K562 (cell line): Measurements from ENCODE around the gene CNTN4. TPM values are rescaled to one million over a fixed set of nuclear protein-coding genes. Genes with fewer than 3 reads are reported as not detected.

Experiments
- ATAC-seq: fragments of 200-7000 bp; cut with Tn5 transposase; 3 replicates; pipeline ENCODE4 v1.9.1; 2020; ENCODE audit warnings: moderate library complexity
- BruUV-seq: library from RNA; stranded (reverse); fragments of 400-500 nt; replicated peaks from 2 replicates; lab custom pipeline; 2021; lab: Mats Ljungman, UMichigan
- CTCF ChIA-PET: fragments of 300-600 bp; formaldehyde crosslinking; extraction: SDS; loops from one replicate; lab custom pipeline; 2021; ENCODE audit warnings: low intra/inter-chr PET ratio; lab: Yijun Ruan, JAX
- POLR2A ChIA-PET: fragments of 300-600, 350-650 bp; sonication (Branson Sonifier 250); formaldehyde crosslinking; extraction: SDS; loops from one replicate; lab custom pipeline; 2021; ENCODE audit warnings: antibody characterized with exemption, inconsistent platforms; lab: Yijun Ruan, JAX
- DNase-seq, 4 experiments: peaks; one replicate each; pipeline versions ENCODE4 v3.0.0 to v3.0.0-alpha.2; 2011 to 2018; ENCODE audit warnings: low spot score in 3 of 4, mixed read lengths in 3 of 4; ENCODE audit errors: extremely low read depth in 1 of 4
- FAIRE-seq: peaks from 2 replicates; lab custom pipeline; 2011; peaks lifted over from hg19 to GRCh38; lab: Jason Lieb, UNC
- H2AFZ ChIP-seq: 2 replicates; pipeline ENCODE4 v1.6.0; 2011; ENCODE audit warnings: low read depth, low read length, control low read depth, inconsistent platforms
- H3K27ac ChIP-seq: fragments of 200-600 bp; 3 replicates; pipeline ENCODE4 v1.8.0; 2011; ENCODE audit warnings: low read depth, mild to moderate bottlenecking, control low read depth, inconsistent platforms, low read length, moderate library complexity, mixed read lengths; ENCODE audit errors: extremely low read depth
- H3K27me3 ChIP-seq, 2 experiments: fragments of 300-600 bp in 1 of 2; 2 replicates in 1 of 2; 3 replicates in 1 of 2; pipeline versions ENCODE4 v1.6.0 to v1.8.0; 2011; ENCODE audit warnings: inconsistent platforms in 2 of 2, low read length in 2 of 2, mild to moderate bottlenecking in 1 of 2, mixed read lengths in 1 of 2, moderate library complexity in 1 of 2; ENCODE audit not compliant: control insufficient read depth in 2 of 2, insufficient read depth in 2 of 2
- H3K36me3 ChIP-seq: fragments of 300-600 bp; 3 replicates; pipeline ENCODE4 v1.8.0; 2011; ENCODE audit warnings: mild to moderate bottlenecking, low read length, inconsistent platforms; ENCODE audit not compliant: control insufficient read depth, insufficient read depth
- H3K4me1 ChIP-seq, 2 experiments: fragments of 200-600 bp in 1 of 2; replicated peaks in 1 of 2; 2 replicates in 1 of 2; 3 replicates in 1 of 2; pipeline versions ENCODE4 v1.5.1 to v1.8.0; 2011; ENCODE audit warnings: inconsistent platforms in 2 of 2, low read length in 2 of 2, mild to moderate bottlenecking in 1 of 2, mixed read lengths in 1 of 2, moderate library complexity in 1 of 2; ENCODE audit not compliant: control insufficient read depth in 2 of 2, insufficient read depth in 2 of 2
- H3K4me2 ChIP-seq: 2 replicates; pipeline ENCODE4 v1.6.1; 2011; ENCODE audit warnings: low read length, control low read depth, inconsistent platforms, mixed read lengths; ENCODE audit not compliant: insufficient read depth
- H3K4me3 ChIP-seq: fragments of 200-600 bp; sonication (generic), shearing (Covaris generic); 2 replicates; pipeline ENCODE4 v1.5.1; 2016; ENCODE audit warnings: control low read depth, inconsistent platforms
- H3K79me2 ChIP-seq: fragments of 200-600 bp; 3 replicates; pipeline ENCODE4 v1.8.0; 2011; ENCODE audit warnings: low read length, inconsistent platforms; ENCODE audit not compliant: control insufficient read depth, insufficient read depth
- H3K9ac ChIP-seq, 2 experiments: 2 replicates each; pipeline versions ENCODE4 v1.6.0 to v1.6.1; 2011; ENCODE audit warnings: low read depth in 2 of 2, low read length in 2 of 2, control low read depth in 1 of 2, inconsistent platforms in 1 of 2, mild to moderate bottlenecking in 1 of 2, mixed read lengths in 1 of 2; ENCODE audit not compliant: insufficient read depth in 1 of 2
- H3K9me1 ChIP-seq: one replicate; pipeline ENCODE4 v1.6.0; 2011; ENCODE audit warnings: inconsistent platforms, mild to moderate bottlenecking, low read length, moderate library complexity; ENCODE audit not compliant: control insufficient read depth, insufficient read depth
- H3K9me3 ChIP-seq: replicated peaks from 2 replicates; pipeline ENCODE4 v1.5.1; 2011; ENCODE audit warnings: low read depth, low read length, inconsistent platforms; ENCODE audit not compliant: control insufficient read depth, insufficient read depth
- H4K20me1 ChIP-seq: replicated peaks from 2 replicates; pipeline ENCODE4 v1.6.1; 2011; ENCODE audit warnings: low read length, inconsistent platforms, mixed read lengths; ENCODE audit not compliant: control insufficient read depth, insufficient read depth
- ATF1 ChIP-seq, 2 experiments: fragments of 450-650 bp in 1 of 2; IDR thresholded peaks; 2 replicates each; pipeline ENCODE4 v1.6.1; 2016; ENCODE audit warnings: missing compliant biosample characterization in 1 of 2, missing genetic modification characterization in 1 of 2
- CEBPB ChIP-seq: fragments of 450-650 bp; IDR thresholded peaks from 2 replicates; pipeline ENCODE4 v1.6.1; 2016; ENCODE audit warnings: missing genetic modification characterization, missing compliant biosample characterization
- HMG20B ChIP-seq: fragments of 250-450 bp; sonication (Bioruptor Pico); IDR thresholded peaks from 2 replicates; pipeline ENCODE4 v1.5.0; 2021; ENCODE audit warnings: mild to moderate bottlenecking
- HNRNPK ChIP-seq: fragments of 200-400 bp; formaldehyde crosslinking; IDR thresholded peaks from one replicate; pipeline ENCODE4 v1.6.1; 2018; ENCODE audit warnings: mild to moderate bottlenecking, low read depth, low read length; ENCODE audit not compliant: poor library complexity, severe bottlenecking
- KLF13 ChIP-seq: fragments of 450-650 bp; IDR thresholded peaks from 2 replicates; pipeline ENCODE4 v1.6.1; 2016; ENCODE audit warnings: missing genetic modification characterization, low read depth, mild to moderate bottlenecking, missing compliant biosample characterization, moderate library complexity, borderline replicate concordance
- MTA2 ChIP-seq: fragments of 450-650 bp; IDR thresholded peaks from 2 replicates; pipeline ENCODE4 v1.6.1; 2016; ENCODE audit warnings: low read depth
- SIN3A ChIP-seq, 2 experiments: fragments of 150-350 bp in 1 of 2; IDR thresholded peaks; 2 replicates each; pipeline ENCODE4 v1.6.1; 2011 to 2016; ENCODE audit warnings: borderline replicate concordance in 2 of 2, low read depth in 2 of 2, low read length in 2 of 2, mild to moderate bottlenecking in 2 of 2, moderate library complexity in 2 of 2; ENCODE audit not compliant: control insufficient read depth in 1 of 2
- SMARCA5 ChIP-seq: fragments of 450-650 bp; IDR thresholded peaks from 2 replicates; pipeline ENCODE4 v1.6.1; 2016
- SMC3 ChIP-seq: conservative IDR thresholded peaks from 2 replicates; pipeline ENCODE4 v1.6.1; 2011; ENCODE audit warnings: low read depth, low read length, improper control_type of control experiment; ENCODE audit not compliant: insufficient read depth
- TCF7 ChIP-seq: sonication (generic); IDR thresholded peaks from 2 replicates; pipeline ENCODE4 v1.6.1; 2016; ENCODE audit warnings: antibody characterized with exemption, borderline replicate concordance
- TEAD4 ChIP-seq, 2 experiments: sonication (generic) in 1 of 2; formaldehyde crosslinking in 1 of 2; IDR thresholded peaks; 2 replicates each; pipeline versions ENCODE4 v1.6.1 to v1.8.0; 2012 to 2022; ENCODE audit warnings: borderline replicate concordance in 1 of 2, inconsistent platforms in 1 of 2, low read length in 1 of 2, mild to moderate bottlenecking in 1 of 2, missing genetic modification reagents in 1 of 2
- ZBTB1 ChIP-seq: sonication (generic); formaldehyde crosslinking; IDR thresholded peaks from 2 replicates; pipeline ENCODE4 v1.8.1; 2023; ENCODE audit warnings: missing genetic modification reagents, low read depth, mild to moderate bottlenecking, borderline replicate concordance
- ZNF121 ChIP-seq: sonication (generic); formaldehyde crosslinking; conservative IDR thresholded peaks from 2 replicates; pipeline ENCODE4 v1.8.0; 2022; ENCODE audit warnings: missing genetic modification reagents
- ZNF212 ChIP-seq: fragments of 450-650 bp; formaldehyde crosslinking; IDR thresholded peaks from 2 replicates; pipeline ENCODE4 v1.4.0; 2020; ENCODE audit warnings: mild to moderate bottlenecking
- WGBS: fragments of 100-300 bp; shearing (Covaris generic); methylation state at CpG from one replicate; pipeline ENCODE4 v1.1.6; 2016; ENCODE audit warnings: low coverage, mixed read lengths; ENCODE audit not compliant: insufficient coverage; ENCODE audit errors: missing lambda C conversion rate; 5-methylcytosine and 5-hydroxymethylcytosine counted together
- in situ Hi-C: fragments of 300-500 bp; cut with MboI; formaldehyde crosslinking; loops from 4 replicates; pipeline ENCODE4 v1.15.0; 2018; ENCODE audit warnings: inconsistent platforms, mixed read lengths
- intact Hi-C: fragments of 100-400 bp; cut with micrococcal nuclease; formaldehyde crosslinking; loops from 2 replicates; pipeline ENCODE4 v1.14.2; 2022
- polyA plus RNA-seq, 8 experiments: library from polyadenylated mRNA; depleted of rRNA in 4 of 8; stranded (reverse) in 5 of 8; unstranded in 3 of 8; fragments of >200 nt; fragmentation: Nextera tagmentation in 2 of 8; fragmentation: Illumina TruSeq in 1 of 8; extraction: Ambion mirVana in 2 of 8; extraction: Trizol in 1 of 8; gene quantifications; 2 replicates each; pipeline versions ENCODE4 v1.2.1 to v1.2.3, GENCODE V29; 2011 to 2014; ENCODE audit warnings: inconsistent platforms in 1 of 8, missing spikeins in 1 of 8
- total RNA-seq, 7 experiments: library from RNA; depleted of rRNA in 6 of 7; stranded (reverse); fragments of >200 nt in 6 of 7; fragmentation: Illumina TruSeq in 2 of 7; extraction: Trizol in 2 of 7; gene quantifications; 2 replicates each; pipeline versions ENCODE4 v1.2.1 to v1.2.3, GENCODE V29; 2011 to 2021; ENCODE audit warnings: low replicate concordance in 1 of 7
- TF ChIP-seq, protein P1 (sequence below): fragments of 250-450 bp; sonication (Bioruptor Pico); IDR thresholded peaks from 2 replicates; pipeline ENCODE4 v1.6.1; 2021; ENCODE audit warnings: mild to moderate bottlenecking
- TF ChIP-seq, protein P2 (sequence below): IDR thresholded peaks from 2 replicates; pipeline ENCODE4 v1.6.1; 2011; ENCODE audit warnings: borderline replicate concordance, low read depth, mild to moderate bottlenecking, moderate library complexity, low read length; ENCODE audit not compliant: insufficient read depth, poor library complexity, severe bottlenecking

CNTN4 gene
- total and polyA plus RNA-seq, 9 of the 15 experiments (the other 6 are each of a cell fraction or from before 2014, with no cell fraction given), result not detected

DNA sequence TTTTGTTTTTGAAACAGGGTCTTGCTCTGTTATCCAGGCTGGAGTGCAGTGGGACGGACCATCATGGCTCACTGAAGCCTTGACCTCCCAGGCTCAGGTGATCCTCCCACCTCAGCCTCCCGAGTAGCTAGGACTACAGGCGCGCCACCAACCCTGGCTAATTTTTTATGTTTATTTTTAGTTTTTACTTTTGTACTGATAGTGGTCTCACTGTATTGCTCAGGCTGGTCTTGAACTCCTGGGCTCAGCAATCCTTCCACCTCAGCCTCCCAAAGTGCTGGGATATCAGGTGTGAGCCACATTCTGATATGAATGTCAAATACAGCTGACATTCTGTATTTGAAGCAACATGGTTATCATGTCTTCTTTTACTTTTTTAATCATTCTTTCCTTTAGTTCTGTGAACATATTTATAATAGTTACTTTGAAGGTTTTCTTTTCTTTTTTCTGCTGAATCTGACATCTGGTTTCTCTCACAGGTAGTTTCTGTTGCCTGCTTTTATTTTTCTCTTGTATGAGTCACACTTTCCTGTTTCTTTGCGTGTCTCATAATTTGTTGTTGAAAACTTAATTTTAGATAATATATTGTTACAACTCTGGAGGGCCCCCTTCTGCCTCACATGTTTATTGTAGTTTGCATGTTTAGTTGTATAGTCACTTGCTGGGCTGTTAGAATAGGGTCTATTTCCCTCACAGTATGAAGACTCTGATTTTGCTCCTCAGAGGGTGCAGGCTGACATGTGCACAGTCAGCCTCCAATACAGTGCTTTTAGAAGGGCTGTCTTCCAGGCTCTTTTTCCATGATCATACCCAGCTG lies 8.4 kb upstream of the CNTN4 start (continued):
- TF ChIP-seq MTA2, result no peak
- no peak for TF ChIP-seq TEAD4 (IDR thresholded peaks at IDR 0.05; ENCODE audit: low read length)
- no peak for TF ChIP-seq TEAD4 (CRISPR knock-in tag; IDR thresholded peaks at IDR 0.05; ENCODE audit: borderline replicate concordance)

DNA sequence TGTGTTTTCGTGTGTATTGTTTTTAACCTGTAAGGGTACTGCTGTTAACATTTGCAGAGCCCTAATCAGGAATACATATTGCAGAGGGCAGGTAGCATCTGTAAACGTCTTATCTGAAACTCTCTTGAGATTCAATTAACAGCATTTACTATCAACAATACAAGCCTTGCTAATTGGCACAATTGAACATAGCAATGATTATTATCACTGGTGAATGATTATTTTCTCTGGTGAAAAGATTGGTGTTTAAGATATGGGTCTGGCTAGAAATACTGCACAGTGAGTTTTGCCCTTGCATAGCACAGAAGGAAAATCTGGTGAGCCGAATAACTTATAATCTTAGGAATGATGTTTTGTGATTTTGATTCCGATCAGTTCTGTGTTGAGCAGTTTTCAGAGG lies 5.9 kb upstream of the CNTN4 start:
- ChIA-PET CTCF (no interaction called here), POLR2A (no interaction called here)
- DNase-seq (no peak), FAIRE-seq (no peak), ATAC-seq (no peak)
- no peak overlapping the region for H3K4me2 ChIP-seq
- in situ Hi-C loops, result no loop called here
- H3K4me3 ChIP-seq, result no peak overlapping the region
- no peaks in the 10 kb centered on the region for H3K9me3 ChIP-seq
- no peaks in the 10 kb centered on the region for H4K20me1 ChIP-seq
- no TSS peak for BruUV-seq
- H3K27me3 ChIP-seq, result no peaks in the 10 kb centered on the region
- no peak overlapping the region for H3K27ac ChIP-seq
- WGBS, result 4% methylated on average over 4 of the region's 4 CpGs
- H3K4me1 ChIP-seq, result no peaks in the 10 kb centered on the region
- no peaks in the 10 kb centered on the region for H3K9me1 ChIP-seq
- H3K79me2 ChIP-seq, result no peaks in the 10 kb centered on the region
- intact Hi-C loops, result no loop called here
- H2AFZ ChIP-seq, result no peak overlapping the region
- H3K9ac ChIP-seq, result no peak overlapping the region
- no peaks in the 10 kb centered on the region for H3K36me3 ChIP-seq
- TF ChIP-seq CEBPB (tag) (no peak), KLF13 (tag) (no peak), SIN3A (IDR thresholded peaks at IDR 0.05; ENCODE audit: borderline replicate concordance in 2 of 2, control insufficient read depth in 1 of 2, low read depth in 2 of 2, low read length in 2 of 2) (no peak), HMG20B (CRISPR knock-in tag) (no peak), ZNF212 (CRISPR knock-in tag) (no peak), TCF7 (no peak), ATF1 (CRISPR knock-in tag; IDR thresholded peaks at IDR 0.05) (no peak), ATF1 (tag; IDR thresholded peaks at IDR 0.05) (no peak), SMARCA5 (no peak), ZBTB1 (CRISPR knock-in tag) (no peak), HNRNPK (no peak), ZNF121 (CRISPR knock-in tag) (no peak), SMC3 (no peak)
- TF ChIP-seq, protein P1, sequence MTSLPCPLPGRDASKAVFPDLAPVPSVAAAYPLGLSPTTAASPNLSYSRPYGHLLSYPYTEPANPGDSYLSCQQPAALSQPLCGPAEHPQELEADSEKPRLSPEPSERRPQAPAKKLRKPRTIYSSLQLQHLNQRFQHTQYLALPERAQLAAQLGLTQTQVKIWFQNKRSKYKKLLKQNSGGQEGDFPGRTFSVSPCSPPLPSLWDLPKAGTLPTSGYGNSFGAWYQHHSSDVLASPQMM (CRISPR knock-in tag), result no peak
- TF ChIP-seq, protein P2, sequence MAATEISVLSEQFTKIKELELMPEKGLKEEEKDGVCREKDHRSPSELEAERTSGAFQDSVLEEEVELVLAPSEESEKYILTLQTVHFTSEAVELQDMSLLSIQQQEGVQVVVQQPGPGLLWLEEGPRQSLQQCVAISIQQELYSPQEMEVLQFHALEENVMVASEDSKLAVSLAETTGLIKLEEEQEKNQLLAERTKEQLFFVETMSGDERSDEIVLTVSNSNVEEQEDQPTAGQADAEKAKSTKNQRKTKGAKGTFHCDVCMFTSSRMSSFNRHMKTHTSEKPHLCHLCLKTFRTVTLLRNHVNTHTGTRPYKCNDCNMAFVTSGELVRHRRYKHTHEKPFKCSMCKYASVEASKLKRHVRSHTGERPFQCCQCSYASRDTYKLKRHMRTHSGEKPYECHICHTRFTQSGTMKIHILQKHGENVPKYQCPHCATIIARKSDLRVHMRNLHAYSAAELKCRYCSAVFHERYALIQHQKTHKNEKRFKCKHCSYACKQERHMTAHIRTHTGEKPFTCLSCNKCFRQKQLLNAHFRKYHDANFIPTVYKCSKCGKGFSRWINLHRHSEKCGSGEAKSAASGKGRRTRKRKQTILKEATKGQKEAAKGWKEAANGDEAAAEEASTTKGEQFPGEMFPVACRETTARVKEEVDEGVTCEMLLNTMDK, result no peak
